ENCODE measurements around the gene KAT6B. TPM values are rescaled to one million over a fixed set of nuclear protein-coding genes. Genes with fewer than 3 reads are reported as not detected.

KAT6B gene
- total RNA-seq, 1 donor, result 26.3 TPM

DNA sequence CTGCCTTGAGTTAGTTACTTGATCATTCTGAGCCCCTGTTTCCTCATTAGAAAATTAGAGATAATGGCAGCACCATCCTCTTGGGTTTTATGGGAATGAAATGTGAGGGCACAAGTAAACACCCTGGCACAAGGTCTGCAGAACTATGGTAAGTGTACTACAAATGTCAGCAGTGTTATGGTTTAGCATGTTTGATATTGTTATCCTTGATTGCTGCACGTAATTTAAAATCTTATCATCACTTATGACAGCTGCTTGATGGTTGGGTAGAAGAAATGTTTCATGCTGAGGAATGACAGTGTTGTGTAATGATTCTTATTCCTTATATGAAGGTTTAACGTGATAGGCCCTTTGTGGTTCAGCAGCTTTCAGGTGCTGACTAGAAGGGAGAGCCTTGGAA is 134.3 kb downstream of the KAT6B start:
- no peak for DNase-seq (ENCODE audit: low read depth)
- TF ChIP-seq CTCF (IDR thresholded peaks at IDR 0.05; ENCODE audit: insufficient read depth, low read depth, low read length), result no peak
- H3K4me3 ChIP-seq (ENCODE audit: low read depth, low read length), result no peak overlapping the region

DNA sequence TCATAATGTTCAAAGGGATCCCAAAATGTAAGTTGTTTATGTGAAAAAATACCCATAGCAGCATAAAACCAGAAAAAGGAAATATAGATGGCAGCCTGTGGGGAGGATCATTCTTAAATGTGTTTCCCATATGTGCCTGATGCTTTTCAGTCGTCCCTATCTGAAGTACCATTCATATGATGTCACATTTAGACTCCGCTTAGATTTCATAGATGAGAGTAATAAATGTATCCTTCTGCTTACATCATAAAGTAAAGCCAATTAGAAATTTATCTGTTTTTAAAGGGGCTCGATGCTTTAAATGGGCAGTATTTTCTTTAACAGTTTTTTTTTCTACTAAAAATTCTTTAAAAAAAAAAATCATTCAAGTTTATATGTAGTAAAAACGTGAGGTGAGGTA is 136.1 kb downstream of the KAT6B start:
- TF ChIP-seq CTCF (IDR thresholded peaks at IDR 0.05; ENCODE audit: insufficient read depth, low read depth, low read length), result no peak
- no peak for DNase-seq (ENCODE audit: low read depth)
- H3K4me3 ChIP-seq (ENCODE audit: low read depth, low read length), result no peak overlapping the region

DNA sequence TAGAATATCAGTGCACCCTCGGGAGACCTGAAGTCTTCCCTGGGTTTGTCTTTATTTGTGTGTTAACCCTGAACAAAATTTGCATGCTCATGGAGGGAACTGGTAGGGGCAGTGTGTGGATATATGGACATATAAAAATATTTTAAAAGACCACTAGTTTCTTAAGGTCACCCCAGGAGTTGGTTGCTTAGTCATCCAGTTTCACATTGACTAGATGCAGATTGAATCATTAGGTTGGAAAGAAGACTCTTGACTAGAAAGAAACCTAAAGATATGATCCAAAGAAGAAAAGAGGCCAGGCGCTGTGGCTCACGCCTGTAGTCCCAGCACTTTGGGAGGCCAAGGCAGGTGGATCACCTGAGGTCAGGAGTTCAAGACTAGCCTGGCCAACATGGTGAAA is 137.1 kb downstream of the KAT6B start:
- H3K4me3 ChIP-seq (ENCODE audit: low read depth, low read length), result no peak overlapping the region
- no peak for TF ChIP-seq CTCF (IDR thresholded peaks at IDR 0.05; ENCODE audit: insufficient read depth, low read depth, low read length)
- DNase-seq (ENCODE audit: low read depth), result no peak

DNA sequence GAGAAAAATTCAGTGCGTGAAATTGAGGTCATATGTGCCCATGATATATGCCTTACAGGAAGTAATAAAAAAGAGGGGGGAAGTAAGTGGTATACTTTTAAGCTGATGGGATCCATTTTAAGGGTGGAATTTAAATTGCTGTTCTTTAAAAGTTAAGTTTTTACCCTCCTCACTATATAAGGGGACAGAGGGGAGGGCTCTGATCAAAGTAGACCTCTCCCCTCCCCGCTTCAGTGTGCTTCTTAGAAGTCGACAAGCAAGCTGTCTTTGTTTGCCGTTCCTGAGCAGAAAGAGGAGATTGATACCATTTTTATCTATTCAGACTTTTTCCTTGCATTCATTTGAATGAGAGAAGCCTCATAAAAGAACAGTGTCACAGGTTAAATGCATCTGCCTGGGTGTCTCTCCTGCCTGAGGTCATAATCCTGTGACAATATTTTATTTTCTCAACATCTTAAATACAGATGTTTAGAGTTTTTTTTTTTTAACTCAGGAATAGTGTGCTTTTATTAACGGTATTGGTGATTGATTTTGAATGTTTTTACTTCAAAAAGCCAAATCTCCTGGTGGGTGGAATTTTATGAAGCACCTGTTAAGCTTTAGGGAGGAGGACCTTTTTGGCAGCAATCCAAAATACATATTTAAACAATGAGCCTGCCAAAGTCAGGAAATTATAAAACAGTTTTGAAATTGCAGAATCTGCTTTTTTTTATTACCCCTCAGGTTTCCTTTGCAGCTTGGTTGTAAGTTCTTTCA is 141.7 kb downstream of the KAT6B start:
- H3K4me3 ChIP-seq (ENCODE audit: low read depth, low read length), result no peak overlapping the region
- TF ChIP-seq CTCF (IDR thresholded peaks at IDR 0.05; ENCODE audit: insufficient read depth, low read depth, low read length), result no peak
- no peak for DNase-seq (ENCODE audit: low read depth)

GRCh38 chr10:74968667-74969061 is 142.3 kb downstream of the KAT6B start:
- DNase-seq (ENCODE audit: low read depth), result no peak
- TF ChIP-seq CTCF (IDR thresholded peaks at IDR 0.05; ENCODE audit: insufficient read depth, low read depth, low read length), result no peak
- H3K4me3 ChIP-seq (ENCODE audit: low read depth, low read length), result no peak overlapping the region

DNA sequence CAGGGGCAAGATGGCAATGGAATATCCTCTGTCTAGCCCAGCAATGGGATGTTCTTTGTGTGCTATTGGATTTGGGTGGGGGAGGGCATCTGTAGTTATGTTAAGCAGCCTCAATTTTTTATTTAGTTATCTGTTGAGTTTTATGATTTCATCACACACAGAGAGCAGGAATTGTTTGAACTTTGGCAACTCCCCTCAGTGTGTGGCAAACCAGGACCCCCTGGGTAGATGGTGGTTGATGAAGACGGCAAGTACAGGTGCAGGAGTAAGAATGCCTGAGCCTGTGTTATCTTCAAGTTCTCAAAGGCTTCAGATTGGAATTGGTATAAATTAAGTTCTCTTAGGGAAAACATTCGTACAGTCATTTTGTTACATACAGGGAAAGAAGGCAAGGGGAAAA is 142.7 kb downstream of the KAT6B start:
- no peak for TF ChIP-seq CTCF (IDR thresholded peaks at IDR 0.05; ENCODE audit: insufficient read depth, low read depth, low read length)
- DNase-seq (ENCODE audit: low read depth), result no peak
- H3K4me3 ChIP-seq (ENCODE audit: low read depth, low read length), result no peak overlapping the region

DNA sequence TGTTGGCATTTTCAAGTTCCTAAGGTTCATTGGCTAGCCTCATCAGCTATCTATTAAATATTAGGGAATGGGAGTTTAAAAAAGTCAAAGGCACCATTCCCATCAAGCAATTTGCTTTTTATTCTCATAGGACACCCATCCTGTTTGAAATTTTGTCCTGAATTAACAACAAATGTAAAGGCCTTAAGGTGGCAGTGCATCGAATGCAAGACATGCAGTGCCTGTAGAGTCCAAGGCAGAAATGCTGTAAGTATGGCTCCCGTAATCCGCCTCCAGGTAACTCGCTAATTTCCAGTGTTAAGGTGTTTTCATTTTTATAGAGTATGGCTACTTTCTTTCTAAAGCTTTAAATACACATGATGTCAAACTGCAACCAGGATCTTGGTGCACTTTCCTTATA is 143.1 kb downstream of the KAT6B start:
- no peak for DNase-seq (ENCODE audit: low read depth)
- no peak overlapping the region for H3K4me3 ChIP-seq (ENCODE audit: low read depth, low read length)
- TF ChIP-seq CTCF (IDR thresholded peaks at IDR 0.05; ENCODE audit: insufficient read depth, low read depth, low read length), result no peak
